Neuronal stem cell (in vitro differentiated cells): Measurements from ENCODE around the gene KIF12.
A peak's percentile ranks its signal among the peaks of the same experiment; 100 is the strongest.

Experiments
- DNase-seq: peaks from one replicate; pipeline ENCODE4 v3.0.0-alpha.2; 2013; ENCODE audit warnings: low spot score
- H2AFZ ChIP-seq: one replicate; pipeline ENCODE4 v1.6.1; 2013; ENCODE audit warnings: mild to moderate bottlenecking, low read length, inconsistent platforms
- H2AK5ac ChIP-seq: 2 replicates; pipeline ENCODE4 v1.6.1; 2013; ENCODE audit warnings: low read depth, mild to moderate bottlenecking, inconsistent platforms, low read length, moderate library complexity, mixed read lengths
- H2BK120ac ChIP-seq: 2 replicates; pipeline ENCODE4 v1.6.1; 2013; ENCODE audit warnings: low read depth, mild to moderate bottlenecking, inconsistent platforms, low read length, moderate library complexity, mixed read lengths
- H2BK12ac ChIP-seq: one replicate; pipeline ENCODE4 v1.6.1; 2013; ENCODE audit warnings: low read length, inconsistent platforms
- H2BK15ac ChIP-seq: 2 replicates; pipeline ENCODE4 v1.6.1; 2013; ENCODE audit warnings: mild to moderate bottlenecking, low read length, inconsistent platforms, mixed read lengths
- H2BK5ac ChIP-seq: one replicate; pipeline ENCODE4 v1.6.1; 2013; ENCODE audit warnings: inconsistent platforms, mild to moderate bottlenecking, low read length, moderate library complexity
- H3K14ac ChIP-seq: one replicate; pipeline ENCODE4 v1.6.1; 2013; ENCODE audit warnings: low read length, inconsistent platforms
- H3K18ac ChIP-seq: 2 replicates; pipeline ENCODE4 v1.6.1; 2013; ENCODE audit warnings: low read length, inconsistent platforms
- H3K23ac ChIP-seq: 2 replicates; pipeline ENCODE4 v1.6.1; 2013; ENCODE audit warnings: low read depth, mild to moderate bottlenecking, mixed read lengths, low read length, inconsistent platforms; ENCODE audit not compliant: poor library complexity
- H3K27ac ChIP-seq: replicated peaks from 3 replicates; pipeline ENCODE4 v1.5.1; 2013; ENCODE audit warnings: low read length, inconsistent platforms
- H3K27me3 ChIP-seq, 3 experiments: 2 replicates each; pipeline ENCODE4 v1.6.1; 2013; ENCODE audit warnings: low read length in 3 of 3, mild to moderate bottlenecking in 2 of 3, inconsistent platforms in 1 of 3, low read depth in 1 of 3, mixed read lengths in 1 of 3, moderate library complexity in 1 of 3; ENCODE audit not compliant: control insufficient read depth in 3 of 3, insufficient read depth in 3 of 3
- H3K36me3 ChIP-seq, 2 donors: replicated peaks in 1 of 2; 2 replicates each; pipeline ENCODE4 v1.6.1; 2013; ENCODE audit warnings: low read length in 2 of 2; ENCODE audit not compliant: control insufficient read depth in 2 of 2, insufficient read depth in 2 of 2
- H3K4ac ChIP-seq: 2 replicates; pipeline ENCODE4 v1.6.1; 2013; ENCODE audit warnings: inconsistent platforms, mild to moderate bottlenecking, low read length, moderate library complexity
- H3K4me1 ChIP-seq, 2 donors: 1 replicate in 1 of 2; 2 replicates in 1 of 2; pipeline ENCODE4 v1.6.1; 2013; ENCODE audit warnings: low read length in 2 of 2, low read depth in 1 of 2; ENCODE audit not compliant: control insufficient read depth in 2 of 2, insufficient read depth in 1 of 2
- H3K4me2 ChIP-seq: one replicate; pipeline ENCODE4 v1.6.1; 2013; ENCODE audit warnings: mild to moderate bottlenecking, low read length, inconsistent platforms; ENCODE audit not compliant: insufficient read depth, poor library complexity, severe bottlenecking
- H3K4me3 ChIP-seq, 2 donors: 2 replicates each; pipeline ENCODE4 v1.5.1; 2013; ENCODE audit warnings: low read length in 2 of 2, mild to moderate bottlenecking in 2 of 2, inconsistent platforms in 1 of 2, moderate library complexity in 1 of 2
- H3K79me1 ChIP-seq: one replicate; pipeline ENCODE4 v1.6.1; 2013; ENCODE audit warnings: low read depth, mild to moderate bottlenecking, inconsistent platforms, low read length, moderate library complexity
- H3K9ac ChIP-seq: one replicate; pipeline ENCODE4 v1.6.1; 2013; ENCODE audit warnings: mild to moderate bottlenecking, low read depth, low read length, inconsistent platforms; ENCODE audit not compliant: poor library complexity
- H3K9me3 ChIP-seq, 2 donors: replicated peaks in 1 of 2; 2 replicates each; pipeline versions ENCODE3 to v1.6.1; 2013; ENCODE audit warnings: low read length in 2 of 2, mild to moderate bottlenecking in 2 of 2, inconsistent platforms in 1 of 2, low read depth in 1 of 2, mixed read lengths in 1 of 2, moderate library complexity in 1 of 2; ENCODE audit not compliant: control insufficient read depth in 2 of 2, insufficient read depth in 1 of 2
- H4K8ac ChIP-seq: one replicate; pipeline ENCODE4 v1.6.1; 2013; ENCODE audit warnings: low read depth, mild to moderate bottlenecking, inconsistent platforms, low read length, moderate library complexity
- H4K91ac ChIP-seq: one replicate; pipeline ENCODE4 v1.6.1; 2013; ENCODE audit warnings: low read length, low read depth, mild to moderate bottlenecking, inconsistent platforms; ENCODE audit not compliant: poor library complexity
- WGBS, 2 donors: extraction: QIAGEN DNeasy Blood & Tissue Kit; methylation state at CpG; one replicate each; pipeline ENCODE4 v1.1.7; 2013; ENCODE audit warnings: missing lambda C conversion rate in 2 of 2, mixed read lengths in 1 of 2; ENCODE audit not compliant: insufficient read length in 2 of 2, insufficient replicate concordance in 1 of 2; ENCODE audit errors: extremely low coverage in 2 of 2; 5-methylcytosine and 5-hydroxymethylcytosine counted together

The KIF12 gene

DNA sequence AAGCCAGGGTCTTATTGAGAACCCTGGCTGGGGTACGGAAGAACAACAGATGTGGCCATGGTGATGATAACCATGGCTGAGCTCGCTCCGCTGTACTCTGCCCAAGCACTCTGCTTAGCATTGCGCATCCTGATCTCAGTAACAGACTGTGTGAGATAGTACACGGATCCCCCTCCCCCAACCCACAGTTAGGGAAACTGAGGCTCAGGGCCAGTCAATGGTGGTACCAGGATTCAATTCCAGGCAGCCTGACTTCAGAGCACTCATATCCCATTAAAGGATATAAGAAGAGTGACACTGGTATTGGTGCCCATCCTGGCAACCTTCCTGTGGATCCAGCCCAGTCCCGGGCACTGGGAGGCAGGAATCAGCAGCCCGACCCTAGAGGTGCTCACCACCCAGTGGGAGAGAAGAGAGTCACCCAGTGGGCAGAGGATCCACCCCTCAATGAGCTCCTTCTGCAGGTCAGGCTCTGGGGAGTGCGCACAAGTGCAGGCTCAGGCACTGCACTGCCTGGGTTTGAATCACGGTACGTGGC lies 26.5 kb upstream of the KIF12 start:
- peaks cover 0 to 25% (median 0%) of the 10 kb centered on the region in 3 experiments for H3K27me3 ChIP-seq
- no peak overlapping the region for H3K27ac ChIP-seq
- WGBS, 2 donors = no CpG with 5 or more reads among the region's 10 CpGs
- no peak overlapping the region for H3K23ac ChIP-seq
- peak overlapping the region in 1 of 2 donors; percentile 16 for H3K4me3 ChIP-seq
- no peak overlapping the region for H2AFZ ChIP-seq
- H3K18ac ChIP-seq = no peak overlapping the region
- no peaks in the 10 kb centered on the region for H3K36me3 ChIP-seq
- H3K79me1 ChIP-seq = no peaks in the 10 kb centered on the region
- H3K9ac ChIP-seq = no peak overlapping the region
- no peak overlapping the region for H2BK5ac ChIP-seq
- H2AK5ac ChIP-seq = no peak overlapping the region
- H4K91ac ChIP-seq = no peak overlapping the region
- peaks cover 0 to 6% of the 10 kb centered on the region in 2 donors for H3K4me1 ChIP-seq
- H2BK120ac ChIP-seq = no peak overlapping the region
- DNase-seq = no peak
- no peak overlapping the region for H4K8ac ChIP-seq
- peaks cover 2 to 3% of the 10 kb centered on the region in 2 donors for H3K9me3 ChIP-seq
- no peak overlapping the region for H3K4ac ChIP-seq
- H3K4me2 ChIP-seq = no peak overlapping the region
- no peak overlapping the region for H3K14ac ChIP-seq
- no peak overlapping the region for H2BK12ac ChIP-seq
- no peak overlapping the region for H2BK15ac ChIP-seq

- Histone ChIP-seq H3K27ac (no peak overlapping the region), H3K4ac (no peak overlapping the region), H3K79me1 (no peaks in the 10 kb centered on the region), H3K9ac (peak overlapping the region; percentile 66), H3K4me1 (peaks cover 0 to 6% of the 10 kb centered on the region in 2 donors), H2AK5ac (no peak overlapping the region), H2BK5ac (no peak overlapping the region), H2AFZ (no peak overlapping the region), H3K4me2 (no peak overlapping the region), H2BK15ac (peak overlapping the region; percentile 22), H3K27me3 (peaks cover 0 to 23% (median 0%) of the 10 kb centered on the region in 3 experiments), H3K14ac (no peak overlapping the region), H4K8ac (no peak overlapping the region), H3K4me3 (no peak overlapping the region), H2BK12ac (no peak overlapping the region), H3K36me3 (no peaks in the 10 kb centered on the region), H3K18ac (peak overlapping the region; percentile 53), H3K23ac (no peak overlapping the region), H2BK120ac (no peak overlapping the region), H4K91ac (no peak overlapping the region), H3K9me3 (peaks cover 0 to 3% of the 10 kb centered on the region in 2 donors)
- WGBS, 2 donors = no CpG with 5 or more reads among the region's 13 CpGs
- DNase-seq = no peak
Measured at GRCh38 chr9:114124666-114125475, 25.8 kb upstream of the KIF12 start.

DNA sequence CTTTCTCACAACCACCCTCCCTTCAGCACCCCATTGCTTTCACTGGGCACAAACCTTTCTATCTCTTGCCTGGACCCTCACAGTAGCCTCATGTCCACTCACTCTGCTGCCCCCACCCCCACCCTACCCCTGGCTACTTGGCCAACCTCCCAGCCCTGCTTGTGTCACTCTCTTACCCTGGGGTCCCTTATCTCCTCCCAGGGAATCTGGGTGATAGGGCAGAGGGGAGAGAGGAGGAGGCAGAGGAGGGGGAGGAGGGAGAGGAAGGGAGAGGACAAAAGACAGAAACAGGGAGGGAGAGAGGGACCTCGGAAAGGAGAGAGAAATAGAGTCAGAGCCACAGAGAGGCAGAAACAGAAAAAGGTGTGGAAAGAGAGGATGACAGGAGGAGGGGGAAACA lies 25.0 kb upstream of the KIF12 start:
- Histone ChIP-seq H2AFZ (no peak overlapping the region), H3K4me2 (no peak overlapping the region), H3K14ac (no peak overlapping the region), H3K4me1 (peaks cover 0 to 6% of the 10 kb centered on the region in 2 donors), H2BK5ac (no peak overlapping the region), H3K36me3 (no peaks in the 10 kb centered on the region), H3K4ac (no peak overlapping the region), H3K9me3 (peaks cover 0 to 3% of the 10 kb centered on the region in 2 donors), H4K91ac (no peak overlapping the region), H3K9ac (peak overlapping the region; percentile 66), H3K27ac (no peak overlapping the region), H2BK15ac (no peak overlapping the region), H3K79me1 (no peaks in the 10 kb centered on the region), H2BK12ac (no peak overlapping the region), H3K18ac (peak overlapping the region; percentile 15), H2BK120ac (no peak overlapping the region), H4K8ac (no peak overlapping the region), H3K27me3 (peaks cover 0 to 21% (median 0%) of the 10 kb centered on the region in 3 experiments), H3K4me3 (no peak overlapping the region), H3K23ac (no peak overlapping the region), H2AK5ac (no peak overlapping the region)
- WGBS, 2 donors = no CpG with 5 or more reads among the region's 1 CpG
- DNase-seq = no peak
